ENCODE measurements around the gene UCK1.
"Not testable (repeated sequence)": the region's sequence is repeated elsewhere in the genome, so short reads cannot be mapped to it uniquely, and the experiment has no call there.

The UCK1 gene

DNA sequence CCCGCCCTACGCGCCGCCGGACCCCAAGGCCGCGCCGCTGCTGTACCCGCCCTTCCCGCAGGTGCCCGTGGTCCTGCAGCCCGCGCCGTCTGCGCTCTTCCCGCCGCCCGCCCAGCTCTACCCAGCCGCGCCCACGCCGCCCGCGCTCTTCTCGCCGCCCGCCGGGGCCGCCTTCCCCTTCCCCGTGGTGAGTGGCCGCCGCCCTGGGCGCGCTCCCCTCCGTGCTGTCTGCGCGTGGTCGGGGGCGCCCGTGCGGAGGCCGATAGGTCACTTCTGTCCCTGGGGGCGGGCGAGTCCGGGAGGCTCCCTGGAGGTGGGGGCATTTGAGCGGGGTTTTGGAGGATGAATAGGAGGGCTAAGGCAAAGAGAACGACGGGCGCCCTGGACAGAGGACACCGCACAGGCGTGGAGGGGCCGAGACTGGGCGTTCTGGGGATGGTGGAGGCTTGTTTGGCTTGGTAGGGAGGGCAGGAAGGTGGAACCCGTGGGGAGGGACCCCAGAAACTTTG is 23.8 kb upstream of the UCK1 start:
- Mint-ChIP-seq H3K27me3 (ENCODE audit: low read depth, poor library complexity) (peaks cover 55% of the 10 kb centered on the region), H3K36me3 (ENCODE audit: low read depth) (peaks cover 7% of the 10 kb centered on the region)
- TF ChIP-seq, protein P1, sequence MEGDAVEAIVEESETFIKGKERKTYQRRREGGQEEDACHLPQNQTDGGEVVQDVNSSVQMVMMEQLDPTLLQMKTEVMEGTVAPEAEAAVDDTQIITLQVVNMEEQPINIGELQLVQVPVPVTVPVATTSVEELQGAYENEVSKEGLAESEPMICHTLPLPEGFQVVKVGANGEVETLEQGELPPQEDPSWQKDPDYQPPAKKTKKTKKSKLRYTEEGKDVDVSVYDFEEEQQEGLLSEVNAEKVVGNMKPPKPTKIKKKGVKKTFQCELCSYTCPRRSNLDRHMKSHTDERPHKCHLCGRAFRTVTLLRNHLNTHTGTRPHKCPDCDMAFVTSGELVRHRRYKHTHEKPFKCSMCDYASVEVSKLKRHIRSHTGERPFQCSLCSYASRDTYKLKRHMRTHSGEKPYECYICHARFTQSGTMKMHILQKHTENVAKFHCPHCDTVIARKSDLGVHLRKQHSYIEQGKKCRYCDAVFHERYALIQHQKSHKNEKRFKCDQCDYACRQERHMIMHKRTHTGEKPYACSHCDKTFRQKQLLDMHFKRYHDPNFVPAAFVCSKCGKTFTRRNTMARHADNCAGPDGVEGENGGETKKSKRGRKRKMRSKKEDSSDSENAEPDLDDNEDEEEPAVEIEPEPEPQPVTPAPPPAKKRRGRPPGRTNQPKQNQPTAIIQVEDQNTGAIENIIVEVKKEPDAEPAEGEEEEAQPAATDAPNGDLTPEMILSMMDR (IDR thresholded peaks at IDR 0.05): no peak

DNA sequence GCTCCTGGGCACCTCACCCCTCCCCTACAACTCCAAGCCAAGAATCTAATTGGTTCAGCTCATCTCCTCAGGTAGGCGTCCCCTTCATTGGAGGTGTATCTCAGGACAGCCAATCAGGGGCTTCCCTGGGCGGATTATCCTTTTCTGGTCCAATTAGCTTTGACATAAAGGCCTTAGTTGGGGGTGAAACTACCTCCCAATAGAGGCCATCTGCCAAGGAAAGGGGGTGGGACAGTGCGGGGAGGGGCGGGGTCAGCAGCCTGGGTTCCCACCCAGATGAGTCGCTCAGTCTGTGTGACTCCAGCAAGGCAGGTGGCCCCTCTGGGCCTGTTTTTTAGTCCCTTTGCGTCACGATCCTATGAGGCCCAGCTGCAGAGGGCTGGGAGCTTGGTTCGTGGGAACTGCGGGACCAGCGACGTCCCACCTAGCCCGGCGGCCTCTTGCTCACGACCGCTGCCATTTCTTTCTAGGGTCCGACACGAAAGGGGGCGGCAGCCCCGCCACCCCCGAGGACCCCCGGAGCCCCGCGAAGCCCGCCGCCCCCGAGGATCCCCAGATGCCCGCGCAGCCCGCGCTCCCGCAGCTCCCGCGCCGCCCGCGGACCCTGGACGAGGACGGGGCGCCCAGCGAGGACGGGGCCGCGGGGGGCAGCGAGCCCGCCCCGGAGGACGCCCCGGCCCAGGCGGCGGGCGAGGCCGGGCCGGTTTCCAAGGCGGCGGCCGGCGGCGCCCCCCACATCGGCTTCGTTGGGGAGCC is 23.2 kb upstream of the UCK1 start:
- peaks cover 8% of the 10 kb centered on the region for H3K4me1 Mint-ChIP-seq
- TF ChIP-seq, protein P1 (IDR thresholded peaks at IDR 0.05): no peak
- peaks cover 55% of the 10 kb centered on the region for H3K27me3 Mint-ChIP-seq (ENCODE audit: low read depth, poor library complexity)
- peak overlapping the region; percentile 25 for H3K4me3 Mint-ChIP-seq
- H3K9me3 Mint-ChIP-seq: peaks cover 32% of the 10 kb centered on the region
- H3K36me3 Mint-ChIP-seq (ENCODE audit: low read depth): peaks cover 5% of the 10 kb centered on the region
- DNase-seq: no peak
- H3K27ac Mint-ChIP-seq: no peak overlapping the region

More for the DNA sequence above, 23.8 kb upstream of the UCK1 start:
- peak overlapping the region; percentile 54 for H3K4me3 Mint-ChIP-seq
- peaks cover 31% of the 10 kb centered on the region for H3K9me3 Mint-ChIP-seq
- H3K27ac Mint-ChIP-seq: no peak overlapping the region
- H3K4me1 Mint-ChIP-seq: peaks cover 8% of the 10 kb centered on the region
- DNase-seq: peak; percentile 55

DNA sequence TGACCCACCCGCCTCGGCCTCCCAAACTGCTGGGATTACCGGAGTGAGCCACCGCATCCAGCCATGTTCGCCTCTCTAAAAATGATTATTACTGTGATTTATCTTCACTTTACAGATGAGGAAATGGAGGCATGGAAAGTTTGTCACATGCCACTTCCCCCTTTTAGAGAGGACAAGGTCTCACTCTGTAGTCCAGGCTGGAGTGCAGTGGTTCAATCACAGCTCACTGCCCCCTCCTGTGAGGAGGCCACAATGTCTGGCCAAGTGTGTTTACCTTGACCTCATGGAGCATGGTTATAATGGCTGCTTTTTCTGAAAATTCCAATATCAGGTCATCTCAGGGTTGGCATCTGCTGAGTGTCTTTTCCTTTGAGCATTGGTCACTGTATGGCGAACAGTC is 21.0 kb upstream of the UCK1 start:
- TF ChIP-seq, protein P1 (IDR thresholded peaks at IDR 0.05): no peak
- Mint-ChIP-seq H3K9me3 (peaks cover 50% of the 10 kb centered on the region), H3K36me3 (ENCODE audit: low read depth) (peaks cover 12% of the 10 kb centered on the region), H3K4me1 (peaks cover 17% of the 10 kb centered on the region), H3K27me3 (ENCODE audit: low read depth, poor library complexity) (peaks cover 59% of the 10 kb centered on the region), H3K27ac (no peak overlapping the region), H3K4me3 (no peak overlapping the region)
- no peak for DNase-seq

DNA sequence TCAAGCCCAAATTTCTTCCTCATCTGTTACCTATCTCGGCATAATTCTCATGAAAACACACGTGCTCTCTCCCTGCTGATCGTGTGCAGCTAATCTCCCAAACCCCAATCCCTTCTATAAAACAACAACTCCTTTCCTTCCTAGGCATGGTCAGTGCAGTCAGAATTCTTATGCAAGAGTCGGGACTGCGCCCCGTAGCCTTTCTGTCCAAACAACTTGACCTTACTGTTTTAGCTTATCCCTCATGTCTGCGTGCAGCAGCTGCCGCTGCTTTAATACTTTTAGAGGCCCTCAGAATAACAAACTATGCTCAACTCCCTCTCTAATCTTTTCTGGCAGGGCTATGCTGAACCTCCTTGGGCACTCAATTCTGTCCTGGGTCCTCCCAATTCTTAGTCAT is 19.4 kb upstream of the UCK1 start:
- H3K9me3 Mint-ChIP-seq: peaks cover 50% of the 10 kb centered on the region
- not testable (repeated sequence) for DNase-seq, H3K27ac Mint-ChIP-seq, H3K4me3 Mint-ChIP-seq
- peaks cover 12% of the 10 kb centered on the region for H3K36me3 Mint-ChIP-seq (ENCODE audit: low read depth)
- H3K27me3 Mint-ChIP-seq (ENCODE audit: low read depth, poor library complexity): peaks cover 46% of the 10 kb centered on the region
- peaks cover 17% of the 10 kb centered on the region for H3K4me1 Mint-ChIP-seq

DNA sequence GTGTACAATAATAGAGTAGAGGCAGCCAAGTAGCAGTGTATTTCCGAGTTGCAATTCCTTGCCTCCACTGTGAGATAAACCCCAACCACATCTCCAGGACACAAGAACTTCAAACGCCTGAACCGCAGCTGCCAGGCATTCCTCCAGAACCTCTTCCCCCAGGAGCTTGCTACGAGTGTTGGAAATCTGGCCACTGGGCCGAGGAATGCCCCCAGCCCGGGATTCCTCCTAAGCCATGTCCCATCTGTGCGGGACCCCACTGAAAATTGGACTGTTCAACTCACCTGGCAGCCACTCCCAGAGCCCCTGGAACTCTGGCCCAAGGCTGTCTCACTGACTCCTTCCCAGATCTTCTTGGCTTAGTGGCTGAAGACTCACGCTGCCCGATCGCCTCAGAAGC is 18.1 kb upstream of the UCK1 start:
- Mint-ChIP-seq H3K36me3 (ENCODE audit: low read depth) (peaks cover 16% of the 10 kb centered on the region), H3K9me3 (peaks cover 57% of the 10 kb centered on the region), H3K4me1 (peaks cover 17% of the 10 kb centered on the region), H3K27me3 (ENCODE audit: low read depth, poor library complexity) (peaks cover 36% of the 10 kb centered on the region)
- not testable (repeated sequence) for DNase-seq, H3K27ac Mint-ChIP-seq, H3K4me3 Mint-ChIP-seq

DNA sequence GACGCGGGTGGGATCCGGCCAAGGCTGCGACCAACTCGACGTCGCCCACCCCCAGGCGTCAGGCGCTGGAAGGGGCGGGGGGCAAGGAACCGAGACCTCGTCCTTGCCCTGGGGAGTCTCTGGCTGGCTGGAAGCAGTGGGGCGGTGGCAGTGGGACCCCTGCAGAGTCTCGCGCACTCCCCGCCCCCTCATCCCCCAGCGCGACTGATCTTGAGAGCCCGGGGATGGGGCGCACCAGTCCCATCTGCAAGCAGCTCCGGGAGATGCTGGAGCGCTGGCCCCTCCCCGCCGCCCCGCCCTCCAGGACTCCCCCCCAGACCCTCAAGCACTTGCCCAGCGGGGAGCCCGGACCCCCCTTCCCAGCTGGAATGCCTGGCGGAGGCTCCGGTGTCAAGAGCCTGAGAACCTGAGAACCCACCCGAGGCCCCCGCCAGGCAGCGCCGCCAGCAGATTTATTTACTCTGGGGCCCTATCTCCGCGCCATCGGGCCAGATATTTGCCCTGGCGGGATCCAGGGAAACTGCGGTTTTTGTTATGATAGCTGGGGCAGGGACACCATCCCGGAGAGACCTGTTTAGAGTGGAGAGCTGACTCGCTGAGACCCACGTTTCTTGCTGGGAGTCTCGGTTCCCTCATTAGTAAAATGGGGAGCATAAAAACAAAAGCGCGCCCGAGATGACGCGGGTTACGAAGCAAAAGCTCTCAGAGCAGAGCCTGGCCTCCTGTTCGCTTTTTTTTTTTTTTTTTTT is 15.4 kb upstream of the UCK1 start:
- Mint-ChIP-seq H3K36me3 (ENCODE audit: low read depth) (peaks cover 16% of the 10 kb centered on the region), H3K9me3 (peaks cover 73% of the 10 kb centered on the region), H3K27me3 (ENCODE audit: low read depth, poor library complexity) (peaks cover 12% of the 10 kb centered on the region), H3K4me3 (no peak overlapping the region), H3K27ac (peak overlapping the region; percentile 64), H3K4me1 (peaks cover 9% of the 10 kb centered on the region)
- TF ChIP-seq, protein P1 (IDR thresholded peaks at IDR 0.05): no peak
- DNase-seq: peak; percentile 32

All from nephron progenitor cell (in vitro differentiated cells).